ENCODE results near the gene CTBP2.

- TF ChIP-seq CTCF (IDR thresholded peaks at IDR 0.05) (no peak), POLR2A (IDR thresholded peaks at IDR 0.05) (no peak)
Observed at GRCh38 chr10:125201108-125201524, 40.8 kb upstream of the CTBP2 start.

All from thyroid gland (tissue), 4 donors.